Stimulated activated CD8-positive, alpha-beta memory T cell treated with anti-CD3 and anti-CD28 coated beads, Interleukin-12 subunit alpha, Interleukin-12 subunit beta, amount 100 ng/mL, for 1 hour (primary cell): Measurements from ENCODE around the gene NDUFAF3.

Experiments
- DNase-seq: peaks from one replicate; pipeline ENCODE4 v3.0.0-alpha.2; 2020; ENCODE audit warnings: low read depth

The NDUFAF3 gene, protein sequence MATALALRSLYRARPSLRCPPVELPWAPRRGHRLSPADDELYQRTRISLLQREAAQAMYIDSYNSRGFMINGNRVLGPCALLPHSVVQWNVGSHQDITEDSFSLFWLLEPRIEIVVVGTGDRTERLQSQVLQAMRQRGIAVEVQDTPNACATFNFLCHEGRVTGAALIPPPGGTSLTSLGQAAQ

DNA sequence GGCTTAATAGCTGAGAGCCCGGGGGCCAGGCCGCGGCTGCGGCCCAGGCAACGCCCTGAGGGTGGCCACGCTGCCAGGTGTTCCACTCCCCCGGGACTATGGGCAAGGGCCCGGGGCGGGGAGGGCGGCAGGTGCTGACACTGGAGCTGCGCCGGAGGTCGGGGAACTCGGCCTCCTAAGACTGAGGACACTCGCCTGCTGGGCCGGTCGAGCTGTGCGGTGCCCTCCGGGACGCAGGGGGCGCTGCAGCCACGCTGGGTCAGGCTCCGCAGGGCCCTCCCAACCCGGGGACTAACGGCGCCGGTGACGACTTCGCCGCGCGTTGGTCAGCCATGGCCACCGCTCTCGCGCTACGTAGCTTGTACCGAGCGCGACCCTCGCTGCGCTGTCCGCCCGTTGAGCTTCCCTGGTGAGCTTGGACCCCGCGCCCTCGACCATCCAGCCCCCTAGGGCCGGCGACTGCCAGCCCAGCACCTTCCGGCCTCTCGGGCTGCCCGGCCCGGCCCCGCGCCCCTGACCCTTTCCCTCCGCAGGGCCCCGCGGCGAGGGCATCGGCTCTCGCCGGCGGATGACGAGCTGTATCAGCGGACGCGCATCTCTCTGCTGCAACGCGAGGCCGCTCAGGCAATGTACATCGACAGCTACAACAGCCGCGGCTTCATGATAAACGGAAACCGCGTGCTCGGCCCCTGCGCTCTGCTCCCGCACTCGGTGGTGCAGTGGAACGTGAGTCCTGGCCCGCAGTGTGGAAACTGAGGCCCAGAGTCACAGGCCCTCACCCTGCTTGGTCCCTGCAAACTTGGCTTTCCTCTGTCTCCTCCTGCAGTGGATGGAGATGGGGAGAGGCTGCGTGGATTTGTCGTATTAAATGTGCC lies at the start of gene NDUFAF3:
Gene NDUFAF3, plus strand, starts transcription at position 309 of the 875 bp plus-strand sequence. Its CDS starts 24 bp downstream, at position 333.
- peak; percentile 79 for DNase-seq

DNA sequence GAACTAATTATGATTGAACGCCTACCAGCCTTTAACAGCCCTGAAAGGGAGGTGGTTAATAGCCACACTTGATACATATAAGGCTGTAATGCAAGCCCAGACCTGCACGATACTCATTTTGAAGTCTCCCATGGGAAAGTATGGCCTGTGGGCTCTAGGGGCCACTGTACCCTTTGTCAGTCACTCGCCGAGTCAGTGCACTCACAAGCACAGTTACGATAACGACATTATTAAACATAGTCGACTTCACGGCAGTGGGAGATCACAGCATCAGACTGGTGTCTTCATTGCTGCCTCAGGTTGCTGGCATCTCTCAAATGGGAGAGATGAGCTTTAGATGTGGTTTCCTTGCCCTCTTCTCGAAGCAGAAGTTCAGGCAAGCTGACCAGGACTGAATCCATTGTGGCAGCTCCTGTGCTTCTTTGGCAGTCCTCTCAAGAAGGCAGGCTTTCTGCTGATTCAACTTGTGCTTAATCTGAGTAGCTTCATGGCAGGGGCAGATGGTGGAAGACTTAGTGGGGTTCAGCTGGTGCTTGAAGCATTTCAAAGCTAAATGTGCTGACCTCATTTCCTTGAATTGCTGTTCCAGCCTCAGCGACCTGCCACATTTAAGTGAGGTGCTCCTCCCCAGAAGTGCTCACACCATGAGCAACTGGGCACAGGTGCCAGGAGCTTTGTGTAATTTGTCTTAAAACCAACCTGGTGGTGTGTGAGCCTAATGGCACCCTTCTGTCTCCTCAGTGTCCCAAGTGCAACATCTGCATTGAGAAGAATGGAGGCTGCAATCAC lies 47.7 kb upstream of the NDUFAF3 start:
- no peak for DNase-seq

DNA sequence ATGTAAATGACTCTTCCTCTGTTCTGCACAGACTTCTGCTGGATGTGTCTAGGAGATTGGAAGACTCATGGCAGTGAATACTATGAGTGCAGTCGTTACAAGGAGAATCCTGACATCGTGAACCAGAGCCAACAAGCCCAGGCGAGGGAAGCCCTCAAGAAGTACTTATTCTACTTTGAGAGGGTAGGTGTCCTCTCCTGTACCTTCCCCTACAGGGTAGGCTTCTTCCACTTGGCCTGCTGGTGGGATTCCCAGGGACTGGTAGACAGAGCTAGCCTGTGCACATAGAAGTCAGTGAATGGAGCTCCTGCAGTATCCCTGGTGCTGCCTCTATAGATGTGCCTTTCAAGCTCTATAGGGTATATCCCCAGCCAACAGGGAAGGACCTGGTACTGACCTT lies 42.5 kb upstream of the NDUFAF3 start:
- no peak for DNase-seq

DNA sequence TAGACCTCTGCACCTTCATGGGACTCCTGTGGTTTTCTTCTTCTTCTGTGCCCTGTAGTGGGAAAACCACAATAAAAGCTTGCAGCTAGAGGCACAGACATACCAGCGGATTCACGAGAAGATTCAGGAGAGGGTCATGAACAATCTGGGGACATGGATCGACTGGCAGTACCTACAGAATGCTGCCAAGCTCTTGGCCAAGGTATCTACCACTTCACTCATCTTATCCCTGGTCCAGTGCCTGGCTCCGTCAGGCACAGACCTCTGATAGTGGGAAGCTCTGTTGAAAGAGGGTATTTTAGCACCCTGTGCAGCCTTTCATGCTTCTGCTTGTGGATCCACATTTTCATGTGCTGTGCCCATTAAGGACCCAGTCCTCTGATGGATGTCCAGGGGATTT lies 41.6 kb upstream of the NDUFAF3 start:
- DNase-seq = no peak

DNA sequence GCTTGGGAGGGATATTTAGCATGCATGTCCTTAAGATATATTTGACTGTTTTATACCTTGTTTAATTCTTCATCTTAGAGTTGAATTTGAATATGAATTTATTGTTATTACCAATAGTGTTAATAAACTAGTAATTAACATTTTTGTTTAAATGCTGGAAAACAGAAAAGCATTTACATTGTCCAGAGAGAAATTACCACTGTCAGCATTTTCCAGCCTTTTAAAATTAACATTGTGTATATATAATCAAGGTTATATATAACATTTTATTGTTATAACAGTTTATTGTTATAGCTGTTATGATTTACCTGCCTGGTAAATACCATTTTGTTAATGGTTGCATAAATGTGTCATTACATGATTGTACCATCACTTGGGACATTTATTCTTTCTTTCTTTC lies 39.9 kb upstream of the NDUFAF3 start:
- no peak for DNase-seq

DNA sequence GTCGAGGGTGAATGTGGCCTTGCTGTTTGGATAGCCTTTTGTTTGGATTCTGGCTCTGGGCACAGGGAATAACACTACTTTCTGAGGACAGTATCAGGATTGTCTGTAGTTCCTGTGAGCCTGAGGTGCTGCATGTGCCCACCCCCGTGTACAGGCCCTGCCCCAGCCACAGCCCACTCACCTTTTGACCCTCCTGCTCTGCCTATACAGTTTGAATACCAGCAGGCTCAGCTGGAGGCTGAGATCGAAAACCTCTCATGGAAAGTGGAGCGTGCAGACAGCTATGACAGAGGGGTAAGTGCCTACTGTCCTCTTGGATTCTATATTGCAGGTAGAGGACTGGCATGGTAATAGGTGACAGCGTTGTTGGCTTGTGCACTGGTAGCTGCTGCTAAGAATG lies 39.2 kb upstream of the NDUFAF3 start:
- no peak for DNase-seq

DNA sequence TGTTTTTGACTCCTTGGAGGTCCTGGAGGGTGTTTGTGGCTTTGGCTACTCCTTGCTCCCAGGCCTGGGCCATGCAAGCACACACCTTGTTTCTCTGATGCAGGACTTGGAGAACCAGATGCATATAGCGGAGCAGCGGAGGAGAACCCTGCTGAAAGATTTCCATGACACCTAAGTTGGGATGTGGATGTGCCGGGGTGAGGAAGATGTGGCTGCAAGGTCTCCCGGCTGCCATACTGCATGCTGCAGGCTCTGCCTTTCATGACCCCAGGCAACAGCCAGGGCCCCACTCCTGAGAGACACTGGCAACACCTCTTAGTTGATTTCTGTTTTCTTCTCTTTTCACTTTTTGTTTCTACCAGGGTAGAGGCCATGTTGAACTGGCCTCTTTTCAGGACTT lies 38.8 kb upstream of the NDUFAF3 start:
- DNase-seq = no peak

DNA sequence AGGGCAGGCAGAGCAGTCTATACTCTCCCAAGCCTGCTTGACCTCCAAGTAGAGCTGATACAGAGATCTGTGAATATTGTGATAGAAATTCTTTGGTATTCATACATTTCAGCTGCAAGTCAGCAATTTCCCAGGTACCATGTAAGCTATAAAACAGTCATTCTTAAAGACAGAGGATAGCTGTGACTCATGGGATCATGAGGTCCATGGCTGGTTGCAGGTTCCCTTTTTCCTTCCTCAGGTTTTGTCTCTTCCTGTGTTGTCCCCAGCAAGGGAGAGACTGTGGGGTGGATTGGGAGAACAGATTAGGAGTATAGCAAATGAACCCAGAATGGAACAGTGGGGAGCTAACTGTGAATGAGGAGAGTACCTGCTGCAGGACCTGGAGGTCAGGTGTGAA lies 37.3 kb upstream of the NDUFAF3 start:
- DNase-seq = no peak

DNA sequence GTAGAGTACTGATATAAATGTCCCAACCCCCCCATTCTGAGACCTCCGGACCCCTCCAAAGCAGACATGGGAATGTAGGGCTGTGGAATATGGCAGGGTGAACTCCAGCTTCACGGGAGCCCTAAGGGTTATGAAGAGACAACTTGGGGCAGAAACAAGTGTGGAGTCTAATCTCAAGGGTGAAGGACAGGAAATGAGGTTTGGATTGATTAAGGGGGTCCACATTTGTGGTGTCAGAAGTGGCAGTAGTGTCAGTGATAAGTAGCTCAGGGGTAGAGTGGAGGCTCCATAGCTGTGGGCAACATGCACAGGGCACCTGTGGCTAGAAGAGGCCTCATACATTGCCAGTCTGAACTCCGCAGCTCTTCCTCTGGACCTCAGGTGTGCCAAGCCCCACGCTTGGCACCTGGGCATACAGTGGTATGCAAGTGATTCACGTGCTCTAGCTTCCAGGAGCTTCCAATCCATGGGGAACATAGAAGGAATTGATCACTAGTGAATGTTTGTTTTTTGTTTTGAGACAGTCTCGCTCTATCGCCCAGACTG lies 36.0 kb upstream of the NDUFAF3 start:
- DNase-seq = no peak

DNA sequence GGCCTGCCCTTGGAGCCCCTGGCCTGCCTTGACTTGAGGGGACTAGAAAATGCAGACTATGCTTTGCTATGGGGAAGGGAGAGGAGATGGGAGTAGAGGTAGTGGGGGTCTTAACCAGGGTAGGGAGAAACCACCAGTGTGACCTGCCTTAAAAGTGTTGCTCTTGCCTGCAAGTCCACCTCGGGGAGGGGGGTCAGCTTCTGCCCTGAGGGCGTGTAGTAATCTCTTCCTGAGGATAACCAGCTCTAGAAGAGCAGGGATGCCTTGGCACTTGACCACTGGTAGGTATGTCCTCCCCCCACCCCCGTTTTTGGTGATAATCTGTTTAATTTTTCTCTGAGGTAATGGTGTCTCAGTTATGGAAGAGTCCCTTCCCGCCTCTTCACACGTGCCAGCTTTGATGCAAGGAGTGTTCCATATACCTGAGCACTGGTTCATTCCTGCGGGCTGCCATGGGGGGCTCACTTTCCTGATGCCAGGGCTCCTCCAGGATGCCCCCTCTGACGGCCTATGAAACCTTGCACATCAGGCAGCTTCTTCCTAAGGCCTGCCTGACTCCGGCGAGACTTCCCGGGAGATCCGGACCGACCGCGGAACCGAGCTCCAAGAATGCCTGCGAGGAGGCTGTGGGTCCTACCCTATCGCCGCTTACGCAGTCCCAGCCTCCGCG lies 32.7 kb upstream of the NDUFAF3 start:
- no peak for DNase-seq

DNA sequence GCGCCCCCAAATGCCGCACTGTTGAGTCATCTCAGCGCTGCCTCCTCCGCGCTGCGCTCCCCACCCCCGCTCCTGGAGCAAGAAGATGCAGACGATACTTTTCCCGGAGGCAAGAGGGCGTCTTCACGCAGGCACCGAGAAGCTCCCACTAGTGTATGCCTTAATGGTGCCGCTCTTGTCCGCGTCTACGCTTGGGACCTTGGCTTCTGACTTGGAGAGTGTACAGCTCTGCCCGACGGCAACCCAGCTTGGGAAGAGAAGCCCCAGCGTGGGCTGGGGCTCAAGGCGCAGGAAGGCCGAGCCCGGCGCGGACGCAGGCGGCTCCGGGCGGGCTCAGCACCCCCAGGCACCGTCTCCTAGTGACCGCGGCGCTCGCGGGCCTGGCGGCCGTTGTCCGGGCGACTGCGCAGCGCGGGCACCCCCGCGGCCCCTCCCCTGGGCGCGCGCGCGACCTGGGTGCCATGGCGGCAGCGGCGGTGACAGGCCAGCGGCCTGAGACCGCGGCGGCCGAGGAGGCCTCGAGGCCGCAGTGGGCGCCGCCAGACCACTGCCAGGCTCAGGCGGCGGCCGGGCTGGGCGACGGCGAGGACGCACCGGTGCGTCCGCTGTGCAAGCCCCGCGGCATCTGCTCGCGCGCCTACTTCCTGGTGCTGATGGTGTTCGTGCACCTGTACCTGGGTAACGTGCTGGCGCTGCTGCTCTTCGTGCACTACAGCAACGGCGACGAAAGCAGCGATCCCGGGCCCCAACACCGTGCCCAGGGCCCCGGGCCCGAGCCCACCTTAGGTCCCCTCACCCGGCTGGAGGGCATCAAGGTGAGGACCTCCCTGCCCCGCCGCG lies 31.9 kb upstream of the NDUFAF3 start, which contains the start of gene P4HTM:
Gene P4HTM, plus strand, starts transcription at position 446 of the 840 bp plus-strand sequence. Its CDS starts 16 bp downstream, at position 462.
- DNase-seq = peak; percentile 73

DNA sequence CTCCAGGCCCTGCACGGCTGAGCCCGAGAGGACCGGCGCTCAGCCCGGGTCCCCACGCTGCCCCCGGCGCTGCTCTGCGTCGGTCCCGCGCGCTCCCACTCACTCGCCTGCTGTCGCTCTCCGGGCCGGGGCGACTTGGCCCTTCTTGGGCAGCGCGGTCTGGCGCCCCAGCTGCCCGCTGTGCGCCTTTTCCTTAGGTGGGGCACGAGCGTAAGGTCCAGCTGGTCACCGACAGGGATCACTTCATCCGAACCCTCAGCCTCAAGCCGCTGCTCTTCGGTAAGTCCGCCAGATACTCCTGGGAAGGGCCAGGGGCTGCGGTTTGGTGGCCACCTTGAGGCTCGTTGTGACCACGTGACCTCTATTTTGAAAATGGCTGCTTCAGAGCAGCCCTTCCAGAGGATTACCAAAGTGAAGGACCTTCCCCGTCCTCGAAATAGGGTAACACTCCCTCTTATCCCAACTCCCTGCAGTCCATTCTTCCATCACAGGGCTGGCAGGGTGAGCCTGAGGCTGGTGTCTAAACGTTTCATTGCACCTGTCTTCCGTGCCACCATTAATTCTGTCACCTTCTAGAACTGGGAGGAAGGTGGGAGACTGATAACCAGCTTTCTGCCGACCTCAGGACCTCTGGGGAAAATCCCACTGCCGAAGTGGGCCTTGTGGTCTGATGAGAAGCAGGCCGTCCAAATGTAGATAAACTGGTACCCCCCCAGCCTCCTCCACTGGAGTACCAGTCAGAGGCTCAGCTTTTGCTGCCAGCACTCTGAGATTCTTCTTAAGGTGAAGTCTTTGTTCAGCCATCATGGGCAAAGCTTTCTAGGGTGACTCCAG lies 31.1 kb upstream of the NDUFAF3 start:
- no peak for DNase-seq

DNA sequence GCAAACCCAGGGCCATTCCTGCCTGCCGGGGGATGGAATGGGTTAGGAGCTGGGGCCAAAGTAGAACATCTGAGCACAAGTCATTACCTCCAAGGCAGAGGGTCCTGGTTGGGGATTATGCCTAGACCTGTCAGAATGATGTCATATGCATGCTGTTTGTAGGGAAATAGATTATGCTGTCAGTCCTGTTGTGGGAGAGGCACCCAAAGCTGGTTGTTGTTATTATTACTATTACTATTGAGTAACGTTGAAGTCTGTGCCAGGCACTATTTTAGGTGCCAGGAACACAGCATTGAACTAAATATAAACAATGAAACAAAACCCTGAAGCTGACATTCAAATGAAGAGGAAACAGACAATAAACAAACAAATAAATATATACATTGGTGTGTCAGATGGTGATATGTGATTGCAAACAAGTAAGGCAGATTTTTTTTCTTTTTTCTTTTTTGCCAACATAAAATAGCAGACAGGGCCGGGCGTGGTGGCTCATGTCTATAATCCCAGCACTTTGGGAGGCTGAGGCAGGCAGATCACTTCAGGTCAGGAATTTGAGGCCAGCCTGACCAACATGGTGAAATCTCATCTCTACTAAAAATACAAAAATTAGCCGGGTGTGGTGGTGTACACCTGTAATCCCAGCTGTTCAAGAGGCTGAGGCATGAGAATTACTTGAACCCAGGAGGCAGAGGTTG lies 29.9 kb upstream of the NDUFAF3 start:
- DNase-seq = no peak

DNA sequence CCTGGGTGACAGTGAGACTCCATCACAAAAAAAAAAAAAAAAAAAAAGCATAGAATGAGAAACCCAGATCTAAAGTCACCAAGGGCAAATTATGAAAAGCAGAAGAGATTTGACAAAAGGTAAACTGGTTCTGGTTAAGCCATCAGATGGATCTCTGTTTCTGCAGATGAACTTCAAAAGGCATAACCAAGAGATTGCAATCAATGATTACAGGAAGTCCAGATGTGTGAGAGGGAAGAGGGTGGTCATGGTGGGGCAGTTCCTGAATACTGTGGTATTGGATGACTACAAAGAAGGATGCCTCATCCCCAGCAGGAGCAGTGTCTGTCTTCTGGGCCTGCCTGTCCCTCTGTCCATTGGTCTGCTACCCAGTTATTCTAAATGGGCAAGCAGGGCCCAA lies 28.1 kb upstream of the NDUFAF3 start:
- no peak for DNase-seq

DNA sequence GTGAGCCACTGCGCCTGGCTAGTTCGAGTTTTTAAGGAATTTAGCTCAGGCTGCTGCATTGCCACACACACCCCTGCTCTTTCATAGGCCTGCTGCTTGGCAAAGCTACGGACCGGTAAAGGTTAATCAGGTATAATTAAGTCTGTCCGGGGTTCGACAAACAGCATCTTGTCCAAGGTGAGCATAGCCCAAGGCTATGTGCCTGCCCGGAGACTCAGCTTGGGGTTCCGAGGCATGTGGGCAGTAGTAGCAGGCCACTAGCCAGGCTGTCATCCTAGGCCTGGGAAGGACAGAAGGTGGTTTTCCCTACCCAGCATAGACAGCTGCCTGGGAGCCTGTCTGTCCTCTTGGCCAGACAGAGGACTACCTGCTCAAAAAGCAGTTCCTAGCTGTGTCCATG lies 25.3 kb upstream of the NDUFAF3 start:
- no peak for DNase-seq

DNA sequence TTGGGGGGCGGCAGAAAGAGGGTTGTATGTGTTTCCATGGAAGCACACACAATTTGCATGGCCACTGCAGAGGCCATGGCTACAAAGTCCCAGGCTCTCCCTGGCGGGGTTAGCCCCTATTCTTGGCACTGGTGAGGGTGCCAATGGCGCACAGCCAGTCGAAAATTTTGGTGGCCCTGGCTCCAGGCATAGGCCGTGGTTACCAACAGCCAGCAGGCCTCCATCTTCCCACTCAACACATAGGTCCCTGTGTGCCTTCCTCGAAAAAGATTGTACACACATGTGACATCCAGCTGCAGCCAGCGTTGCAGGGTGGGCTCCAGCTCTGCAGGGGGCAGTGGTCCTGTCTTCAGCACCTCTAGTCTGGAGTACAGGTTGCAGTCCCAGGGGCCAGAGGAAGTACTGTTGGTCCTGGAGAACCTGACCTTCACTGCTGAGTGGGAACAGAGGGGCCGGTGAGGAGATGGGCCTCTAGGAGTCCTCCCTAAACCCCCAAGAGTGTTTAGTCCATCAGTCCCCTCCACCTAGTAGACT lies 24.8 kb upstream of the NDUFAF3 start:
- no peak for DNase-seq

DNA sequence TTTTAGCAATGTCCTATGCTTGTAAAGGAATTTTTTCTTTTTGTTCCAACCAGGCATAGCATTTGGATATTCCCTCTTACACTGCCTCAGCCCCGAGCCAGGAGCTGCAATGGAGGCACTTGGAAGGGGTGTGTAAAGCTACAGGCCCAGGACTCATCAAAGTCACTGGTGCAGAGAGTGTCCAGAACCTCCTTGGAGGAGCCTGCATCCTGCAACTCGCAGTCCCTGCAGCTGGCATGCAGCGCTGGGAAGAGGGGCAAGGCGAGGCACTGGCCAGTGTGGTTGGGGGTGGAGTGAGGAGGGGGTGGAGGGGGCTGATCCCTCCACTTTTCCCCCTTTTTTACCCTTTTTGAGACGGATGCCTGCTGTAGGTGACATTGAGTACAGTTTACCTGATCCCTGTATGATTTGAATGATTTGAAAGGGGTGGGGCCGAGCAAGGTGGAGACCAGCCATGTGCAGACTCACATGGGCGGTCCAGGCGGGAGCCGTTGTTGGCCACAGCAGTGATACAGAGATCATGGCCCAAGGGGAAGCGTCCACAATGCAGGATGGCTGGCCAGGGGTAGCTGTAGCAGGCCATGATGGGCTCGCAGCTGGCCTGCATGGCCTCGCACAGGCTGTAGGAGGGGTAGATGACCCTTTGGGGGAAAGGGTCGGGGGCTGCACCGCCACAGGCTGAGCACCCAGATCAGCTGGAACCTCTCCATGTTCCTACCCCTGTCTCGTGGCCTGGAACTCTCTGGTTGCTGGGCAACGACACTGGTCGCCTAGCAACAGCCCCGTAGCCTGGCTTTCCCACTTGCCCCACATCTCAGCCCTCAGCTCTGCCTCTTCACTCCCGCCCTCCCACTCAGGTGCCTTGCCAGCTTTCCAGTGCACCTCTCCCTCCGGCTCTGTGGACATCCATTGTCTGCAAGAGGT lies 23.9 kb upstream of the NDUFAF3 start:
- no peak for DNase-seq
